ENCODE data around the gene APEX2.
"Not testable (repeated sequence)": the region's sequence is repeated elsewhere in the genome, so short reads cannot be mapped to it uniquely, and the experiment has no call there.

APEX2 gene

DNA sequence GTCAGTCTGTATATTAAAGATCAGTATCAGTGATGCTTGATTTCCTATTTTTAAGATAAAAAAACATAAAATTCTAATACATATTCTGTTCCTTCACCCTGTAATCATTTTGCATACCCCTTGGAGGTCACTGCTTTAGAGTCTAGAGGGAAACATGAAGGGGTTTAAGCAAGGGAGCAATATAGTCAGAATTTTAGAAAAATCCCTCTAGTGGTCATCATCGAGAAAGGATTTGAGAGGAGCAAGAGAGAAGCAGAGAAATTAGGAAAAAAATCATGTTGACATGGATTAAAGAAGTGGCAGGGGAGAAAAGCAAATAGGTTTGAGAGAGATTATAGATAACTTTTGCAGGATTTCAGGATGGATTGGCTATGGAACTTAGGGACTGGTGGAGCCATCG lies 11.1 kb downstream of the APEX2 start:
- FAIRE-seq, result no peak

DNA sequence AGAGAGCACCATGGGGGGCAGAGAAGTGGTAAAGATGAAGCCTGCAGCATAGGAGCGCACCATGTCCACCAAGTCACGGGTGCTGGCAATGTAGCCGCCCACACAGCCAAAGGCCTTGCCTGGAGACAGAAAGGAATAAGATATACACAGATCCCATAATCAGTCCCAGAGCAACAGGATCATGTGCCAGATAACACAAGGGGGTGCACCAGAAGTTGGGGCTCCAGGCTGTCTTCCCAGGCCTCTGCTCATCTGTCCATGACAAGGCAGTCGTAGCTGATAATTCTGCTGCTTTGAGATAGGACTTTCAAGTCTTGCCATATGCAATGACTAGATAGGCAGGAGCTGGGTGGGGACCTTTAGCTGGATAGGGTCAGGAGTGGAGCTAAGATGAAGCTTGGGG lies 14.7 kb downstream of the APEX2 start:
- FAIRE-seq, result no peak

DNA sequence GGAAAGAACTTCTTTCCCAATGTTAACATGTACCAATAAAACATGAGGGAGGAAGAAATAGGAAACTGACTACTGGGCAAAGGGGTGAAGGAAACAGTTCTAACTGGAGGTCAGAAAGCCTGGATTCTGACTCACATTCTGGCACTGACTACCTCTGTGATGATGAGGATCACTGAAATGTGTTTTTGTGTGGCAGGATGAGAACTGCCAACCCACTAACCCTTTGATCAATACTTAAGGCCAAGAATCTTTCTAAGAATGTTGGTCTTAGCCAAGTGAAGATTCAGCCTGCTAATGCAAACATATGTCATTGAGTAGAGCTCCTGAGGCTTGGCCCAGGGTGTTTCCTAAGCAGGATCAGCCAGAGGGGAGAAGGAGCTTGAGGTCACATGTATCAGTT lies 26.0 kb downstream of the APEX2 start:
- FAIRE-seq, result no peak

DNA sequence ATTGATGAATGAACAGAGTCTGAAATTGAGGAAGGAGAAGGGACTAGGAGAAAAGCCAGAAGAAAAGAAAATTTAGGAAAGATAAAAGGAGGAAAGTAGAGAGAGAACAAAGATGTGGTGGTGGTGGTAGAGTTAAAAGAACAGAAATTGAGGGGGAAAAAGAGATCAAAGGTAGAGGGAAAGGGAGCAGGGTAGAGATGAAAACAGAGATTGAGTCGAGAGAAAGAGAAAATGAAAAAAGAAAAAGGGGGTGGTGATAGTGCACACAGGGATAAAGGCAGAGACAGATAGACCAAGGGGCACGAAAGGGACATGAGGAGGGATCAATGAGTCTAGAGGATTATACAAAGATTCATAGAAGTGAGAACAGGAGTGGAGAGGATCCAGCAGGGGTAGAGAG lies 26.7 kb downstream of the APEX2 start:
- no peak for FAIRE-seq

DNA sequence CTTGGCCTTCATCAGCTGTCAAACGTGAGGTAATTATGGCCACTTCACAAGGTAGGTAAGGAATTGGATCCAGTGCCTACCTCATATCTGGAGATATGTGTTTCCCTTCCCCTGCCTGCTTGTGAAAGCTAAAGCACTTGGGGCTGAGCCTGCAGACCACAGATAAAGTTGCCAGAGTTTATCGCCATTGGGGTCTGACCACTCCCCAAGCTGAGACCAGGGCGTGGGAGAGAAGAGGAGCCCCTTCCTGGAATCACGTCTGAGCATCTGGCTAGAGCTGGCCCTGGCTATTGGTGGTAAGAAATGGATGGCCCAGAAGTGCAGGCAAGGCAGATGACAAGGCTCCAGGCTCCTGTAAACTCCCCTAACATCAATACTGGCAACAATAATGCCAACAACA lies 27.9 kb downstream of the APEX2 start:
- FAIRE-seq, result no peak

DNA sequence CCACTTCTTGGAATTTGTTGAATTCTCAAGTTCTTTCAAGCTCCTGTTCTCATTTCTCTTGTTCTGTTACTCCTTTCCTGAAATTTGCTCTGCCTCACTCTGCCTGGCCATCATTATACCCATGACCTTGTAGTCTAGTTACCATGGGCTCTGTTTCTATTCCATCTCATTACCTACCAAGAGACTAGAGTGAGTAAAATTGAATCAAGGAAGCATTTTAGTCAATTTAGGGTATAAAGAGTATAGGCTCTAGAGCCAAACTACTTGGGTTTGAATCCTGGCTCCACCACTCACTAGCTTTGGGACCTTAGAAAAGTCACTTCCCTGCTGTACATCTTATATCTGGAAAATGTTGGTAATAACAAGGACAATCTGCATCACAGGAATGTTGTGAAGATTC lies 28.4 kb downstream of the APEX2 start:
- no peak for FAIRE-seq

DNA sequence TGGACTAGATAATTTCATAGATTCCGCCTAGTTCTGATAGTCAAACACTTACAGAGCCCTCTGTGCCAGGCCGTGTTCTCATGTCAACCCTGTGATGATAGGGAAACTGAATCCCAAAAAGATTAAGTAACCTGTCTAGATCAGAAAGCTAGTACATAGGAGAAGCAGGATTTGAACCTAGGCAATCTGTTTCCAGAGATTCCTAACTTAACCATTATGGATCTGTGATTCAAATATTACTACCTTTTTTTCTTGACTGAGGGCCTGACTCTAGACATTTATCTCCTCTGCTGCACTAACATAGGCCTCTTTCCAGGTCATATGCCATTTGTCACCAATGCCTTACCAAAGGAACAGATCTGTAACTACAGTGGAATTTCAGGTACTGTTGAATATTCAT lies 29.1 kb downstream of the APEX2 start:
- FAIRE-seq, result no peak

DNA sequence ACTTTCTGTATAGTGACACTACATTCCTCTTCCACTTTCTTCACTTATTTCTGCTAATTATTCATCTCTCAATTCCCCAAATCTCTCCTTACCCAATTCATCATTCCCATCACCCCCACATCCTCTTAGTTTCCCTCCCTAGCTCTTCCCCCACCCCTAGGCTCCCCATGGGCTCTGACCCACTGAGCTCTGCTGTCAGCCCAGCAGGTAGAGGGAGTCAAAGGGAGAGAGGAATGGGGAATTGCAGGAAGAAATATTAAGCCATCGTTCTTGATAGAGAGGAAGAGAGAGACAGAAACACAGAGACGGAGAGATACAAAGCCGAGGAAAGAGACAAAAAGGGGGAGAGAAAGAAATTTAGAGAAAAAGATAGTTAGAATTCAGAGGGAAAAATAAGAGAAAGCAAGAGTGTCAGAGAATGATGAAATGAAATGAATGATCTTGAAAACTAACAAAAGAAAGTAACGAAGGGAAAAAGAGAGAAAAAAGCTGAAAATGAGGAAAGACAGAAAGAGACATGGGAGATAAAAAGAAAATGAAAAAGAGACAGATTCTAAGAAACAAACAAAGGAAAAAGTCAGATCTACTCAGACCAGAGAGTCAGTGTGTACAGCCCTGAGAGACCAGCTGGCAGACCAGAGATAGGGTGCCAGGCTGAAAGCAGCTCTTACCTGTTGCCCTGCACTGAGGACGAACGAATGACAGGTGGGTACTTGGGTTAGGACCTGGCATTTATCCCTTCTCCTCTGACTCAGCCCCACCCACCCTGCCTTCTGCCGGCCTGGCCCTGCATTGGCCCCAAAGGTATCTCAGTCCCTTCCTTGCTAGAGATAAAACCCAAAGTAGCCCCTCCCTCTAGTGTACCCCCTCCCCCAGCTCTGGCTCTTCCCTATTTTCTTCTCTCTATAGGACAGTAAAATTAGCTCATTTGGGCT lies 30.4 kb downstream of the APEX2 start, which contains the start of gene ALAS2:
ALAS2 (minus strand) TSS at position 707 of the 935 bp plus-strand sequence. CDS start 4,977 bp downstream, outside the sequence.
- no peak for FAIRE-seq

DNA sequence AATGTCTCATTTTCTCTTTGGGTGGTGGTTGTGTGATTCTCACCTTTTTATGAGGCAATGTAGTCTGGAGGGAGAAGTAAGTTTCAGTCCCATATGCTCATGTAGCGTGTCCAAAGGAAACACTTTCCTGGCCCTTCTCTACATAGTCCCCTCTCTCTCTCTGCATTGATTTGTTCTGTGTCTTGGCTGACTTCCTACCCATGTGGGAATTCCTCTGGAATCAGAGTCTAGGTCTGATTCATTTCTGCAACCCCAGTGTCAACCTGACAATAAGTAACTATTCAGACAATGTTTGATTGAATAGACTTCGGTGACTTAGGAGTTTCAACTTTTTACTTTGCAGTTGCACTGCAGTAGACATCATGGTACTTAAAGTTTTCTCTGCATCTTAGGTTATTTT lies 33.3 kb downstream of the APEX2 start:
- FAIRE-seq, result no peak

DNA sequence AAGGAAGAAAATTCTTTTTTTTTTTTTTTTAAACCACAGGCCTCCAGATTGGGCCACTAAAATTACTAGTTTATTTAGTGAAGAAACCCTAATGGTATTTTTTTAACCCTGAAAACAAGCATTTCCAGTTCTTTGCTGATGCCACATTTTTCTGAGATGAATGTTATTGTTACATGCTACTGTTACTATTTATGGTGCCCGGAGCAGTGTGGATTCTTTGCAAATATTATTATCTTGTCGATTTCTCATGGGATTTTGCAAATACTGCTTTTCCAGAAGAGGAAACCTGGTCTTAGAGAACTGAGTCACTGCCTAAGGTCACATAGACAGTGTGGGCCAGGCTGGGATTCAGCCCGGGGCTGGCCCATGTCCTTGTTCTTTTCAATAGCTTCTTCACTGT lies 39.3 kb downstream of the APEX2 start:
- FAIRE-seq, result no peak

DNA sequence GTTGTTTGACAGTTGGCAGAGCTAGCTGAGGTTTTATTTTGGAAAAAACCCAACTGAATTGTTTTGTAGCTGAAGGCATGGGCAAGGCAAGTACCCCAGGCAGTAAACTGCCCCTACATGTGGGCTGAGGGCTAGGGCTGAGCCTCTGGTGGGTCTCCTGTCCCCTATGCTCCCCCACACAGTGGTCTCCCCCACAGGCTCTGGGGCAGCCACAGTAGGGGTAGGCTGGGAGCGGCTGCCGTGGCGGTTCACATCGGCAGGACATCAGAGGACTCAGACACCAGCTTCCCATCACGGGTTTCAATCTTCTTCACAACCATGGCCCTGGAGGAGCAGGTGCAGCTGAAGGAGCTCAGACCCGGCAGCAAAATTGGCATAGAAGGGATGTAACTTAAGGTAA lies 41.4 kb downstream of the APEX2 start:
- FAIRE-seq, result no peak

DNA sequence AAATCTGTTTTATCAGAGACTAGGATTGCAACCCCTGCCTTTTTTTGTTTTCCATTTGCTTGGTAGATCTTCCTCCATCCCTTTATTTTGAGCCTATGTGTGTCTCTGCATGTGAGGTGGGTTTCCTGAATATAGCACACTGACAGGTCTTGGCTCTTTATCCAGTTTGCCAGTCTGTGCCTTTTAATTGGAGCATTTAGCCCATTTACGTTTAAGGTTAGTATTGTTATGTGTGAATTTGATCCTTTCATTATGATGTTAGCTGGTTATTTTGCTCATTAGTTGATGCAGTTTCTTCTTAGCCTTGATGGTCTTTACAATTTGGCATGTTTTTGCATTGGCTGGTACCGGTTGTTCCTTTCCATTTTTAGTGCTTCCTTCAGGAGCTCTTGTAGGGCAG lies 50.4 kb downstream of the APEX2 start:
- not testable (repeated sequence) for FAIRE-seq

DNA sequence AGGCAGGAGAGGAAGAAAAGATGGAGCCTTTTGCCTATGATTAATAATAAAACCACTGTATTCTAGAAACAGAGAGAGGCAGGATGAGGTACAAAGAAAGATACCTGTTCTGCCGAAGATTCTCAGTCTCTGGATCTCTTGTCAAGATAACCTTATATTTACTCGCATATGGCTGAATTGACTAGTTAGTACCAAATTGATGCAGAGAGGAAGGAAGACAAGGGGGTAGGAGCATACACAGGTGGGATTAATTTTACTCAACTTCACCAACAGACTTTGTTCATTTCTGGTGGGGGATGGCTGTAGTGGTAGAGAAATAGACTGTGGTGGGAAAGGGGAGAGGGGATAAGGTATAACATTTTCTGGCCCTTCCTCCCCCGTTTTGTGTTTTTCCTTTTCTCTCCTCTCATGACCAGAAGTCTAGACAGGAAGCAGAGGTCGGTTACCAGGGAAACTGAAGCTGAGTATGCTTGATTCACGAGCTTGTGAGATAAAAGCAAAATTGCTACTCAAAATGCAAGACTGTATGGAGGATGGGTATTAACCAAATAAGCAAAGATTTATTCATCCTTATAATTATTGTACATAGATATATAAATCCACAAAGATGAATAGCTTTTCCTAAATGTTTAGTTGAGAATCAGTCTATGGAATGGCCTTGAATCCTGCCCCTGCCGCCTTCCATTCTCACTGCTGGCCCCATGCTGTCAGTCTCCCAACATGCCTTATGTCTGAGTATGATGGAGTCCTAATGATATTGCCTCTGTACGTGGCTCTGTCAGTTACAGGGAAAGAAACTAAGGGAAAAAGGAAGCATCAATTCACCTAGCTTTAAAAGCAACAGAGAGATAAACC lies 56.9 kb downstream of the APEX2 start:
- peak; percentile 93 for FAIRE-seq

DNA sequence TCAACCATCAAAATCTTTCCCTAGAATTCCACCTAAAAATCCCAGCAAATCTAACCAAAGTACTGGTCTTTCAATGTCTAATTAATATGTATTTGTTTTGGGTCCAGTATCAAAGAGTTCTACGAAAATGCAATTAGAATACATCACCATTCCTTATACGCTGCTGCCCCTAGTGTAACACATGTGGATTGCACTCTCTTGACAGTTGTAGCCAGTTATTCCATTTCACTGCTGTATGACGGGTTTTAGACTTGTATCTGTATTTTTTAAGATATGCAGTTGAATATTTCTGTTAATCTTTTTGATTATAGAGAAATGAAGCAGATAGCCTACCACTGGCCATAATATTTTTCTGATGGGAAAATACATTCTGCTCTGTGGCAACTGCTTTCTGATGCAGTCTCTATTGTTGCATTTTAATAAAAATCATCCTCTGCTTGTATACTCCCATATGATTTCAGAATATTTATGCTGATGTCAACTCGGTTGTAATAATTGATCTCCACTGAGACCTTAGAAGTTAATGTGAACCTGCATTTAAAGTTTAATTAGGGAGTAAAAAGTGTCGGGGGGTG lies 57.6 kb downstream of the APEX2 start:
- FAIRE-seq, result peak; percentile 95
